C4-2B (cell line): Measurements from ENCODE around the gene NALCN.

Experiments
- ZFX ChIP-seq: fragments of 450-650 bp; IDR thresholded peaks from 2 replicates; pipeline ENCODE4 v1.6.1; 2017
- TF ChIP-seq, protein P1 (sequence below): fragments of 450-650 bp; conservative IDR thresholded peaks from 2 replicates; pipeline ENCODE4 v1.5.1; 2017; ENCODE audit warnings: mild to moderate bottlenecking

DNA sequence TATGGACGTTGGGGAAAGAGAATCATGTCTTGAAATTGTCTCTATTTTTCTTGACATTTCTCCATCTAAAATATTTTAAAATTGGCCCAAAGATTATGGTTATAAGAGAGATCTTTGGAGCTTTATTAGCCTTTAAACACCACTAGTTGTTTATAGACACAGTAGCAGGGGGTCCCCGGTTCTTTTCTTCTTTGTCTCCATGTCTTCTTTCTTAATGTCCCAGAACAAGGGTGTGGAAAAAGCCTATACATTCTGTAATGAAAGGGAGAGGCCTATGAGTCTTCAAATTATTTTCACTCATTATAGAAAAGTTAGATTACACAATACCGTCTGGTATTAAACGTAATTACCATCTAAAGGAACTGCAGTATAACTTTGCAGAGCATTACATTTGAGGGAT lies 300.0 kb downstream of the NALCN start:
- TF ChIP-seq, protein P1, sequence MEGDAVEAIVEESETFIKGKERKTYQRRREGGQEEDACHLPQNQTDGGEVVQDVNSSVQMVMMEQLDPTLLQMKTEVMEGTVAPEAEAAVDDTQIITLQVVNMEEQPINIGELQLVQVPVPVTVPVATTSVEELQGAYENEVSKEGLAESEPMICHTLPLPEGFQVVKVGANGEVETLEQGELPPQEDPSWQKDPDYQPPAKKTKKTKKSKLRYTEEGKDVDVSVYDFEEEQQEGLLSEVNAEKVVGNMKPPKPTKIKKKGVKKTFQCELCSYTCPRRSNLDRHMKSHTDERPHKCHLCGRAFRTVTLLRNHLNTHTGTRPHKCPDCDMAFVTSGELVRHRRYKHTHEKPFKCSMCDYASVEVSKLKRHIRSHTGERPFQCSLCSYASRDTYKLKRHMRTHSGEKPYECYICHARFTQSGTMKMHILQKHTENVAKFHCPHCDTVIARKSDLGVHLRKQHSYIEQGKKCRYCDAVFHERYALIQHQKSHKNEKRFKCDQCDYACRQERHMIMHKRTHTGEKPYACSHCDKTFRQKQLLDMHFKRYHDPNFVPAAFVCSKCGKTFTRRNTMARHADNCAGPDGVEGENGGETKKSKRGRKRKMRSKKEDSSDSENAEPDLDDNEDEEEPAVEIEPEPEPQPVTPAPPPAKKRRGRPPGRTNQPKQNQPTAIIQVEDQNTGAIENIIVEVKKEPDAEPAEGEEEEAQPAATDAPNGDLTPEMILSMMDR, result no peak
- no peak for TF ChIP-seq ZFX
